Measurements from ENCODE around the gene COX4I1.

DNA sequence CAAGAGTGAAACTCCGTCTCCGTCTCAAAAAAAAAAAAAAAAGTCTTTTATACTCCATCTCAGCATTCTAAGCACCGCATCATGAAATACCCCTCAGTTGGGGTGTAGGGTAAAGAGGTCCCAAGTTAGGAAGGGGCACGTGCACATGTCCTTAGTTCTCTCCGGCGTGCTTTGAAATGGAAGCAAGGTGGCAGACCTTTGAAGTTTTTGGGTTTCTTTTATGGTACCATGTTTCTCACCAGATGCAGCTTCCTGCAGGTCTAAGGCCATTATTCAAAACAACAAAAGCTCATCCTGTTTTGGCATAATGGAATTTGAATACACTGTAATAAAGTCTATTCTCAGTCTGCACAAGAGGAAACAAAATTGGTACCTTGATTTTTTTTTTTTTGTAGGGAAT is 9.7 kb upstream of the COX4I1 start:
- TF ChIP-seq POLR2AphosphoS5 (IDR thresholded peaks at IDR 0.05; ENCODE audit: borderline replicate concordance, low read depth, low read length) = no peak
- TF ChIP-seq EZH2 (IDR thresholded peaks at IDR 0.05) = no peak

Data from SK-N-MC (cell line).